WTC11 (cell line): ENCODE data around the gene EEIG2.

ENCODE experiments used
- ETV6 ChIP-seq: sonication (generic); formaldehyde crosslinking; IDR thresholded peaks from 2 replicates; pipeline ENCODE4 v1.8.1; 2022; ENCODE audit warnings: mild to moderate bottlenecking, missing genetic modification reagents
- ZNF121 ChIP-seq: sonication (generic); formaldehyde crosslinking; IDR thresholded peaks from 2 replicates; pipeline ENCODE4 v1.8.0; 2023; ENCODE audit warnings: missing genetic modification reagents
- ZNF263 ChIP-seq: sonication (generic); formaldehyde crosslinking; IDR thresholded peaks from 2 replicates; pipeline ENCODE4 v1.8.1; 2022; ENCODE audit warnings: low read depth, mild to moderate bottlenecking, moderate library complexity, missing genetic modification reagents
- TF ChIP-seq, protein P1 (sequence below): sonication (generic); formaldehyde crosslinking; IDR thresholded peaks from 2 replicates; pipeline ENCODE4 v1.8.1; 2023; ENCODE audit warnings: mild to moderate bottlenecking, missing genetic modification reagents, borderline replicate concordance
- TF ChIP-seq, protein P2 (sequence below): sonication (generic); formaldehyde crosslinking; IDR thresholded peaks from 2 replicates; pipeline ENCODE4 v1.8.0; 2022; ENCODE audit warnings: mild to moderate bottlenecking, missing genetic modification reagents
- TF ChIP-seq, protein P3 (sequence below): fragments of 200-600 bp; IDR thresholded peaks from 2 replicates; pipeline ENCODE4 v1.8.0; 2022; ENCODE audit warnings: antibody characterized with exemption
- TF ChIP-seq, protein P4 (sequence below): sonication (generic); formaldehyde crosslinking; conservative IDR thresholded peaks from 2 replicates; pipeline ENCODE4 v1.8.1; 2023; ENCODE audit warnings: mild to moderate bottlenecking, low read depth, missing genetic modification reagents, moderate library complexity
- TF ChIP-seq, protein P5 (sequence below): fragments of 250-450 bp; sonication (Bioruptor Pico); IDR thresholded peaks from 2 replicates; pipeline ENCODE4 v1.8.0; 2021; ENCODE audit warnings: mild to moderate bottlenecking
- TF ChIP-seq, protein P6 (sequence below): sonication (generic); formaldehyde crosslinking; IDR thresholded peaks from 2 replicates; pipeline ENCODE4 v1.8.0; 2022; ENCODE audit warnings: mild to moderate bottlenecking, missing genetic modification reagents
- TF ChIP-seq, protein P7 (sequence below): sonication (generic); formaldehyde crosslinking; IDR thresholded peaks from 2 replicates; pipeline ENCODE4 v1.8.1; 2022; ENCODE audit warnings: mild to moderate bottlenecking, moderate library complexity, missing genetic modification reagents

DNA sequence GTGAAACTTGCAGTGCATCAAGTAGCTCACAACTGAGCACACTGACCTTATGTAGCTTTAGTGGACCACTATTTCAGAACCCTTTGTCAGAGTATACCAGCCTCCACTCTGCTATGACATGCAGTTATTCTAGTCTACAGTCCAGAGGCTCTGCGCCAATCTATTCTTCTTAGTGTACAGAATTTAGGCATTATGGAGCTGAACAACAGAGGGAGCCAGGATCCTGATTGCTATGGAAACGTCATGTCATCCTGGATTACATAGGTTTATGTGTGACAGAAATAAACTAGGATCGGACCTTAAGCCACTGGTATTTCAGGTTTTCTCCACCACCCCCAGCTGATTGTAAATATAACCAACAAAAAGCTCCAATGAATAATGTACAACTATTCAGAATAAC is 48.1 kb upstream of the EEIG2 start:
- TF ChIP-seq, protein P1, sequence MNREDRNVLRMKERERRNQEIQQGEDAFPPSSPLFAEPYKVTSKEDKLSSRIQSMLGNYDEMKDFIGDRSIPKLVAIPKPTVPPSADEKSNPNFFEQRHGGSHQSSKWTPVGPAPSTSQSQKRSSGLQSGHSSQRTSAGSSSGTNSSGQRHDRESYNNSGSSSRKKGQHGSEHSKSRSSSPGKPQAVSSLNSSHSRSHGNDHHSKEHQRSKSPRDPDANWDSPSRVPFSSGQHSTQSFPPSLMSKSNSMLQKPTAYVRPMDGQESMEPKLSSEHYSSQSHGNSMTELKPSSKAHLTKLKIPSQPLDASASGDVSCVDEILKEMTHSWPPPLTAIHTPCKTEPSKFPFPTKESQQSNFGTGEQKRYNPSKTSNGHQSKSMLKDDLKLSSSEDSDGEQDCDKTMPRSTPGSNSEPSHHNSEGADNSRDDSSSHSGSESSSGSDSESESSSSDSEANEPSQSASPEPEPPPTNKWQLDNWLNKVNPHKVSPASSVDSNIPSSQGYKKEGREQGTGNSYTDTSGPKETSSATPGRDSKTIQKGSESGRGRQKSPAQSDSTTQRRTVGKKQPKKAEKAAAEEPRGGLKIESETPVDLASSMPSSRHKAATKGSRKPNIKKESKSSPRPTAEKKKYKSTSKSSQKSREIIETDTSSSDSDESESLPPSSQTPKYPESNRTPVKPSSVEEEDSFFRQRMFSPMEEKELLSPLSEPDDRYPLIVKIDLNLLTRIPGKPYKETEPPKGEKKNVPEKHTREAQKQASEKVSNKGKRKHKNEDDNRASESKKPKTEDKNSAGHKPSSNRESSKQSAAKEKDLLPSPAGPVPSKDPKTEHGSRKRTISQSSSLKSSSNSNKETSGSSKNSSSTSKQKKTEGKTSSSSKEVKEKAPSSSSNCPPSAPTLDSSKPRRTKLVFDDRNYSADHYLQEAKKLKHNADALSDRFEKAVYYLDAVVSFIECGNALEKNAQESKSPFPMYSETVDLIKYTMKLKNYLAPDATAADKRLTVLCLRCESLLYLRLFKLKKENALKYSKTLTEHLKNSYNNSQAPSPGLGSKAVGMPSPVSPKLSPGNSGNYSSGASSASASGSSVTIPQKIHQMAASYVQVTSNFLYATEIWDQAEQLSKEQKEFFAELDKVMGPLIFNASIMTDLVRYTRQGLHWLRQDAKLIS, result no peak
- TF ChIP-seq, protein P2, sequence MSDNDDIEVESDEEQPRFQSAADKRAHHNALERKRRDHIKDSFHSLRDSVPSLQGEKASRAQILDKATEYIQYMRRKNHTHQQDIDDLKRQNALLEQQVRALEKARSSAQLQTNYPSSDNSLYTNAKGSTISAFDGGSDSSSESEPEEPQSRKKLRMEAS (CRISPR knock-in tag), result no peak
- TF ChIP-seq, protein P3, sequence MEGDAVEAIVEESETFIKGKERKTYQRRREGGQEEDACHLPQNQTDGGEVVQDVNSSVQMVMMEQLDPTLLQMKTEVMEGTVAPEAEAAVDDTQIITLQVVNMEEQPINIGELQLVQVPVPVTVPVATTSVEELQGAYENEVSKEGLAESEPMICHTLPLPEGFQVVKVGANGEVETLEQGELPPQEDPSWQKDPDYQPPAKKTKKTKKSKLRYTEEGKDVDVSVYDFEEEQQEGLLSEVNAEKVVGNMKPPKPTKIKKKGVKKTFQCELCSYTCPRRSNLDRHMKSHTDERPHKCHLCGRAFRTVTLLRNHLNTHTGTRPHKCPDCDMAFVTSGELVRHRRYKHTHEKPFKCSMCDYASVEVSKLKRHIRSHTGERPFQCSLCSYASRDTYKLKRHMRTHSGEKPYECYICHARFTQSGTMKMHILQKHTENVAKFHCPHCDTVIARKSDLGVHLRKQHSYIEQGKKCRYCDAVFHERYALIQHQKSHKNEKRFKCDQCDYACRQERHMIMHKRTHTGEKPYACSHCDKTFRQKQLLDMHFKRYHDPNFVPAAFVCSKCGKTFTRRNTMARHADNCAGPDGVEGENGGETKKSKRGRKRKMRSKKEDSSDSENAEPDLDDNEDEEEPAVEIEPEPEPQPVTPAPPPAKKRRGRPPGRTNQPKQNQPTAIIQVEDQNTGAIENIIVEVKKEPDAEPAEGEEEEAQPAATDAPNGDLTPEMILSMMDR, result no peak
- TF ChIP-seq, protein P4, sequence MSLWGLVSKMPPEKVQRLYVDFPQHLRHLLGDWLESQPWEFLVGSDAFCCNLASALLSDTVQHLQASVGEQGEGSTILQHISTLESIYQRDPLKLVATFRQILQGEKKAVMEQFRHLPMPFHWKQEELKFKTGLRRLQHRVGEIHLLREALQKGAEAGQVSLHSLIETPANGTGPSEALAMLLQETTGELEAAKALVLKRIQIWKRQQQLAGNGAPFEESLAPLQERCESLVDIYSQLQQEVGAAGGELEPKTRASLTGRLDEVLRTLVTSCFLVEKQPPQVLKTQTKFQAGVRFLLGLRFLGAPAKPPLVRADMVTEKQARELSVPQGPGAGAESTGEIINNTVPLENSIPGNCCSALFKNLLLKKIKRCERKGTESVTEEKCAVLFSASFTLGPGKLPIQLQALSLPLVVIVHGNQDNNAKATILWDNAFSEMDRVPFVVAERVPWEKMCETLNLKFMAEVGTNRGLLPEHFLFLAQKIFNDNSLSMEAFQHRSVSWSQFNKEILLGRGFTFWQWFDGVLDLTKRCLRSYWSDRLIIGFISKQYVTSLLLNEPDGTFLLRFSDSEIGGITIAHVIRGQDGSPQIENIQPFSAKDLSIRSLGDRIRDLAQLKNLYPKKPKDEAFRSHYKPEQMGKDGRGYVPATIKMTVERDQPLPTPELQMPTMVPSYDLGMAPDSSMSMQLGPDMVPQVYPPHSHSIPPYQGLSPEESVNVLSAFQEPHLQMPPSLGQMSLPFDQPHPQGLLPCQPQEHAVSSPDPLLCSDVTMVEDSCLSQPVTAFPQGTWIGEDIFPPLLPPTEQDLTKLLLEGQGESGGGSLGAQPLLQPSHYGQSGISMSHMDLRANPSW (CRISPR knock-in tag), result no peak
- TF ChIP-seq, protein P5, sequence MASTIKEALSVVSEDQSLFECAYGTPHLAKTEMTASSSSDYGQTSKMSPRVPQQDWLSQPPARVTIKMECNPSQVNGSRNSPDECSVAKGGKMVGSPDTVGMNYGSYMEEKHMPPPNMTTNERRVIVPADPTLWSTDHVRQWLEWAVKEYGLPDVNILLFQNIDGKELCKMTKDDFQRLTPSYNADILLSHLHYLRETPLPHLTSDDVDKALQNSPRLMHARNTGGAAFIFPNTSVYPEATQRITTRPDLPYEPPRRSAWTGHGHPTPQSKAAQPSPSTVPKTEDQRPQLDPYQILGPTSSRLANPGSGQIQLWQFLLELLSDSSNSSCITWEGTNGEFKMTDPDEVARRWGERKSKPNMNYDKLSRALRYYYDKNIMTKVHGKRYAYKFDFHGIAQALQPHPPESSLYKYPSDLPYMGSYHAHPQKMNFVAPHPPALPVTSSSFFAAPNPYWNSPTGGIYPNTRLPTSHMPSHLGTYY (CRISPR knock-in tag), result no peak
- TF ChIP-seq, protein P6, sequence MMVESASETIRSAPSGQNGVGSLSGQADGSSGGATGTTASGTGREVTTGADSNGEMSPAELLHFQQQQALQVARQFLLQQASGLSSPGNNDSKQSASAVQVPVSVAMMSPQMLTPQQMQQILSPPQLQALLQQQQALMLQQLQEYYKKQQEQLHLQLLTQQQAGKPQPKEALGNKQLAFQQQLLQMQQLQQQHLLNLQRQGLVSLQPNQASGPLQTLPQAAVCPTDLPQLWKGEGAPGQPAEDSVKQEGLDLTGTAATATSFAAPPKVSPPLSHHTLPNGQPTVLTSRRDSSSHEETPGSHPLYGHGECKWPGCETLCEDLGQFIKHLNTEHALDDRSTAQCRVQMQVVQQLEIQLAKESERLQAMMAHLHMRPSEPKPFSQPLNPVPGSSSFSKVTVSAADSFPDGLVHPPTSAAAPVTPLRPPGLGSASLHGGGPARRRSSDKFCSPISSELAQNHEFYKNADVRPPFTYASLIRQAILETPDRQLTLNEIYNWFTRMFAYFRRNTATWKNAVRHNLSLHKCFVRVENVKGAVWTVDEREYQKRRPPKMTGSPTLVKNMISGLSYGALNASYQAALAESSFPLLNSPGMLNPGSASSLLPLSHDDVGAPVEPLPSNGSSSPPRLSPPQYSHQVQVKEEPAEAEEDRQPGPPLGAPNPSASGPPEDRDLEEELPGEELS (CRISPR knock-in tag), result no peak
- no peak for TF ChIP-seq ZNF121 (CRISPR knock-in tag)
- no peak for TF ChIP-seq ETV6 (CRISPR knock-in tag)
- TF ChIP-seq ZNF263 (CRISPR knock-in tag), result no peak
- TF ChIP-seq, protein P7, sequence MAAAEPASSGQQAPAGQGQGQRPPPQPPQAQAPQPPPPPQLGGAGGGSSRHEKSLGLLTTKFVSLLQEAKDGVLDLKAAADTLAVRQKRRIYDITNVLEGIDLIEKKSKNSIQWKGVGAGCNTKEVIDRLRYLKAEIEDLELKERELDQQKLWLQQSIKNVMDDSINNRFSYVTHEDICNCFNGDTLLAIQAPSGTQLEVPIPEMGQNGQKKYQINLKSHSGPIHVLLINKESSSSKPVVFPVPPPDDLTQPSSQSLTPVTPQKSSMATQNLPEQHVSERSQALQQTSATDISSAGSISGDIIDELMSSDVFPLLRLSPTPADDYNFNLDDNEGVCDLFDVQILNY (CRISPR knock-in tag), result no peak
